ENCODE measurements around the gene TFR2. TPM values are rescaled to one million over a fixed set of nuclear protein-coding genes. Genes with fewer than 3 reads are reported as not detected.

Gene TFR2
- total RNA-seq, 1 donor = under 0.01 TPM

GRCh38 chr7:100574362-100575205 lies 66.8 kb downstream of the TFR2 start:
- peaks cover 6% of the 10 kb centered on the region for H3K4me1 ChIP-seq (ENCODE audit: insufficient read depth, low read length)
- no peak overlapping the region for H2AFZ ChIP-seq (ENCODE audit: low read length)
- peaks cover 2% of the 10 kb centered on the region for H3K27me3 ChIP-seq (ENCODE audit: insufficient read depth, low read length)
- no peak overlapping the region for H3K4me2 ChIP-seq (ENCODE audit: insufficient read depth, low read length)
- H3K79me2 ChIP-seq (ENCODE audit: insufficient read depth, low read length) = no peaks in the 10 kb centered on the region
- no peak for TF ChIP-seq CTCF (IDR thresholded peaks at IDR 0.05; ENCODE audit: extremely low read depth, low read depth, low read length)
- peaks cover 23% of the 10 kb centered on the region for H3K36me3 ChIP-seq (ENCODE audit: insufficient read depth, low read length)
- no peak overlapping the region for H3K27ac ChIP-seq (ENCODE audit: low read depth, low read length)
- H4K20me1 ChIP-seq (ENCODE audit: insufficient read depth, low read length) = peaks cover 6% of the 10 kb centered on the region
- H3K4me3 ChIP-seq (ENCODE audit: insufficient read depth, low read length) = no peak overlapping the region
- peak; percentile 29 for DNase-seq (ENCODE audit: insufficient read length, low spot score, missing footprints)
- no peaks in the 10 kb centered on the region for H3K9me3 ChIP-seq (ENCODE audit: low read depth, low read length)

- H3K4me2 ChIP-seq (ENCODE audit: insufficient read depth, low read length) = no peak within 1 kb of the TSS
- TF ChIP-seq CTCF (IDR thresholded peaks at IDR 0.05; ENCODE audit: extremely low read depth, low read depth, low read length) = no peak
- peaks cover 4% of the 10 kb centered on the region for H4K20me1 ChIP-seq (ENCODE audit: insufficient read depth, low read length)
- H2AFZ ChIP-seq (ENCODE audit: low read length) = no peak within 1 kb of the TSS
- H3K4me1 ChIP-seq (ENCODE audit: insufficient read depth, low read length) = peaks cover 8% of the 10 kb centered on the region
- H3K9me3 ChIP-seq (ENCODE audit: low read depth, low read length) = no peaks in the 10 kb centered on the region
- H3K36me3 ChIP-seq (ENCODE audit: insufficient read depth, low read length) = peaks cover 18% of the 10 kb centered on the region
- peak; percentile 60 for DNase-seq (ENCODE audit: insufficient read length, low spot score, missing footprints)
- no peaks in the 10 kb centered on the region for H3K79me2 ChIP-seq (ENCODE audit: insufficient read depth, low read length)
- H3K27me3 ChIP-seq (ENCODE audit: insufficient read depth, low read length) = peaks cover 2% of the 10 kb centered on the region
- no peak within 1 kb of the TSS for H3K27ac ChIP-seq (ENCODE audit: low read depth, low read length)
- no peak within 1 kb of the TSS for H3K4me3 ChIP-seq (ENCODE audit: insufficient read depth, low read length)
These were observed 67.5 kb downstream of the TFR2 start, which contains the start of gene SAP25 for GRCh38 chr7:100573691-100574361. TSS of gene SAP25 (minus strand) at chr7:100573900. CDS start at chr7:100573742, 158 bp downstream.

- Histone ChIP-seq H3K4me3 (ENCODE audit: insufficient read depth, low read length) (no peak overlapping the region), H3K4me1 (ENCODE audit: insufficient read depth, low read length) (peaks cover 8% of the 10 kb centered on the region), H3K9me3 (ENCODE audit: low read depth, low read length) (no peaks in the 10 kb centered on the region), H4K20me1 (ENCODE audit: insufficient read depth, low read length) (peaks cover 4% of the 10 kb centered on the region), H3K27ac (ENCODE audit: low read depth, low read length) (no peak overlapping the region), H3K4me2 (ENCODE audit: insufficient read depth, low read length) (no peak overlapping the region), H3K79me2 (ENCODE audit: insufficient read depth, low read length) (no peaks in the 10 kb centered on the region), H2AFZ (ENCODE audit: low read length) (no peak overlapping the region), H3K36me3 (ENCODE audit: insufficient read depth, low read length) (peaks cover 12% of the 10 kb centered on the region), H3K27me3 (ENCODE audit: insufficient read depth, low read length) (peaks cover 2% of the 10 kb centered on the region)
- TF ChIP-seq CTCF (IDR thresholded peaks at IDR 0.05; ENCODE audit: extremely low read depth, low read depth, low read length) = no peak
- DNase-seq (ENCODE audit: insufficient read length, low spot score, missing footprints) = peak; percentile 45
These were observed 68.2 kb downstream of the TFR2 start for GRCh38 chr7:100572949-100573675.
